NB4 (cell line): Measurements from ENCODE around the gene CFAP20.

Source experiments
- CTCF ChIP-seq: IDR thresholded peaks from one replicate; pipeline ENCODE4 v1.5.1; 2012; ENCODE audit warnings: low read depth, low read length
- MAX ChIP-seq: IDR thresholded peaks from 2 replicates; pipeline ENCODE4 v1.6.1; 2011; ENCODE audit warnings: low read depth, low read length
- MYC ChIP-seq: IDR thresholded peaks from 2 replicates; pipeline ENCODE4 v1.6.1; 2011; ENCODE audit warnings: low read depth, low read length
- POLR2A ChIP-seq: IDR thresholded peaks from 2 replicates; pipeline ENCODE4 v1.6.1; 2011; ENCODE audit warnings: mild to moderate bottlenecking; ENCODE audit not compliant: insufficient read length; ENCODE audit errors: extremely low read depth

GRCh38 chr16:58109881-58110280, 19.3 kb downstream of the CFAP20 start:
- TF ChIP-seq CTCF (no peak), MAX (no peak), POLR2A (no peak), MYC (no peak)
